GM21737 (cell line): ENCODE measurements around the gene CMSS1.

Experiments
- ATAC-seq: cut with Tn5 transposase; IDR thresholded peaks from one replicate; pipeline ENCODE4 v1.9.1; 2021; ENCODE audit warnings: mild to moderate bottlenecking, moderate library complexity; ENCODE audit not compliant: unreplicated experiment

CMSS1 gene

DNA sequence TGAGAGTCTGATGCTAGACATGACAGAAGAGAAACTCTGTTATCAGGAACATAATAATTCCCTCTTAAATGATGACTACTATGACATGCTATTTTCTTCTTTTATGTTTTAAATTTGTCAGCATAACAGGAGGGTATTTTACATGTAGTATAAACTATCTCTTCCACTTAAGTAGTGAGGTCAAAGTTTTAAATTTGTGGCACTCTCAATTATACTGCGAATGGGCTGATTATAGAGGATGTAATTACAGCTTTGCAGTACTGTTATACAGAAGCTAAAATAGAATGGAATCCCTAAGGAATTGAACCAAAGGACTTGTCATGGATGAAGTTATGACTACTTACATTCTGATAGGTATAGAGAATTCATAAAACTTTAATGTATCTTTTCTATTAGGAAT is 34.3 kb downstream of the CMSS1 start:
- no peak for ATAC-seq

DNA sequence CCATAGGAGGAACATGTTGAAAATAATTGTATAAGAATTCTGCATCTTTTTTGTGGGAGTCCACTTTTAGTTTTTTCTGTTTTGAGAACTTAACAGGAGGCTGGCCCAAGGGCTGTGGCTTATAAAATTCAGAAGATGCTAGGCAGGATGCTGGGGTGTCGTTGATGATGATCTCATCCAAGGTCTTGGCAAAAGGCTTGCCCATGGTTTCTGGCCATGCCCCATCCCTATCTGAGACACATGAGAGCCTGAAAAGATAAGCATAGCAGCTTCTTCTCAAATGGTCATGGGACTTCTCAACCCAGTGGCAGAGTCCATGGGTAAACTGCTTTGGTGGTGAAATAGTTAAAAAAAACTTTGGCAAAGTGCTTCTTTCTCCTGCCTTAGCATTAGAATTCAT is 35.2 kb downstream of the CMSS1 start:
- no peak for ATAC-seq

DNA sequence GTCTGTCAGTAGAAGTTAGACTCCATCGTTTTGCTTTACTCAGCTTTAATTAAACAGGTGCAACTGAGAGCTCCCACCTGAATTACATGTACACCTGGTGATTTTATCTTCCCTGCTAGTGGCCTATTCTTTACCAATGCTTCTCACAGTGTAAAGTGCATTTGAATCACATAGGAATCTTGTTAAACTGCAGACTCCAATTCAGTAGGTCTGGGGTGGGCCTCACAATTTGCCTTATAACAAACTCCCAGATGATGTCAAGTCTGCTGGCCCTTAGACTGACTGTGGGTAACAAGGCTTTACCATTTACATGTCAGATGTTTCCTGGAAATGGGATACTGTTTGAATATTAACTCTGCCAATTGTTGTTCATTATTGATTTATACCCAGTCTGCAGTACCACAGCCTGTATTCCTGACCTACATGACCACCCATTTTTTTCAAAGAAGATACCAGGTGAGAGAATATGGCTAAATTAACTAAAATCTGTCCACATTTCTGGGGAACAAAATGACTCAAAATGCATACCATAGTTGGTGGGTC is 37.2 kb downstream of the CMSS1 start:
- no peak for ATAC-seq

DNA sequence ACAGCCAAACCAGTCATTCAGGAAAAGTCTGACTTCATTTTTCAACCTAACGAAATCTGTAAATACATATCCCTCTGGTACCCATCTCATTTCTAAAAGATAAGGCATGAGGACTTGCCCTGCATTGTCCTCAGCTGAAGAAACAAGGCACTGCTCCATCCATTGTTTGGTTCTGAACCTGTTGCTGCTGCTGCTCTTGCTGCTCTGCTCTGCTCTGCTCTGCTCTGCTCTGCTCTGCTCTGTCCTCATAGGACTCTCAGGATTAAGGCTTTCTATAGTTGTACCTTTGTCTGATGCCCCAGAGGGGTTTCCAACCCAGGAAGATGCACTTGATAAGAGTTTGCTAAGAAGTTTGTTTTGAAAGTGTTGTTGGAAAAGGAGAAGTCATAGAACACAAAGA is 38.2 kb downstream of the CMSS1 start:
- no peak for ATAC-seq

DNA sequence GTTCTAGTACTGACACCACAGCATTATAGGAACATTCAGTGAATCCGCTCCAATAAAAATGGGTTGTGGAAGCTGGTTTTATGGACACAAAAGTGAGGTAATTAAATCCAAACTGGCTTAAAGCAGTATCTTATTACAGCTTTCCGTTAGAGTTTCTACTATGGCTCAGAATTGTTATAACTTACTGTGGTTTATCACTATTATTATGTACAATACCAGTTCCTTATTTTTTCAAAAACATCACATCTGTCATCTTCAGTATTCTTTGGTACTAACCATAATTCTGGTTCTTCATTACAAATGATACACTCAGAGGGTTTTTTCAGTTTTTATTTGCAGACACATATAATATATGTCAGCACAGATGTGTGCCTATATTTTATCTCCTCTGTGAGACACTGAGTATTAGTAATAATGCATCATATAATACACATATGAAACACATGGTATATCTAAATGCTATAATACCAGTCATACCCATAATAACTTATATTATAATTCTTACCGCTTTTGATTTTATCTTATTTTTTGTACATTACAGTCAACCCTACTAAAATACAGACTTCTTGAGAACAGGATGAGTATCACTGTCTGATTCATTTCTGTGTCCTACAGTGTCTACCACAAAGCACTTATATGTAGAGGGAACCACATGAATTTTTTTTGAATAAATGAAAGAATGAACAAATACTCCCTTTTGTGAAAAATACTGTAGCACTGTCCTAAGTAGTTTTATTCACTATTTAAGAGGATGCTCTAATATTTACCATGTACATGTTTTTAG is 39.0 kb downstream of the CMSS1 start:
- no peak for ATAC-seq

DNA sequence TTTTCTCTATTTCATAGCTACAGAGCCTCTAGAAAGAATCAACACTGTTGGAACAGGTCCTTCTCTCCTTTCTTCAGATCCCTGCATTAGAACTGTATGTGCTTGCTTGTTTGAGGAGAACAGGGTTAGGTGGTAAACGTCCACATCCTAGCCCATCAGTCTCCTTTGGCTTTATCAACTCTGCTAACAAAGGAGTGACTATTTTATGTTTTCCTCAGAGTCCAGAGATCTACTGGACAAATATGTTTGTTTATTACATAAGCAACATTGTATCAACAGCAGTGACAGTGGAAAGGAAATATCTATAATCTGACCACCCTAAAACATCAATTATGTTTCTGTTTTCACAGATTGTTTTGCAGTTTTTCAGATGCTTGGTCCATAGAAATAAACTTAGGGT is 39.6 kb downstream of the CMSS1 start:
- ATAC-seq, result no peak

DNA sequence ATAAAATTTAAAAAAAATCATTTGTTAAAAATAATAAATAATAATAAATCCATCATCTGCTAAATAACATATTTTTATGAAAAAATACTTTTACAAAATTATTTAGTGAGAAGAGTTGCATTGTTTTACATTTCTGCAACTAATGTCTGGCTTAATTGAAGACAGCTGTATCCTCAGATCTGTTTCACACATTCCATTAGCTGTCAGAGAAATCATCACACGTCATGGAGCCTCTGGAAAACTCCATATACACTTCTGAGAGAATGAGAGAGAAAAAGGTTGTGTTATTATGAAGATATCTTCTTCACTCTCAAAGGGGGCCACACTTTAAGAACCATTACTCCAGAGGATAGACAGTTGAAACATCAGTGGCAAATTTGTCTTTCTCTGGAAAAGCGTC is 40.8 kb downstream of the CMSS1 start:
- ATAC-seq, result no peak

DNA sequence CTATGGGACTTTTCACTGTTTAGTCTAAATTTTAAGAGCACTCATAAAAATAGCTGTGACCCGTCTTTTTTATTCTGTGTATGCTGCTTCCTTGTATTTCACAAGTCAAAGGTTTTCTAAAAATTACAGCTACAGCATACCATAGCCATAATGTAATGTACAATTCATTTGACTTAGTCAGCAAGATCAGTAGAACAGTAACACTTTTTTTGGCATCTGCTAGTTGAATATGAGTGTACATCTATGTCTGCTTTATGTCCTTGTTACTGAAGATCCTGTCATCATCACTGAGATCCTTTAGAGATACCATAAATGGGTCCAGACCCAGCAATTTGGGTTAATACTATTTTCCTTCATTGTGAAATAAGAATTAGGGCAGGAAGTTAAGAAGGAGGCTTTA is 42.2 kb downstream of the CMSS1 start:
- no peak for ATAC-seq

DNA sequence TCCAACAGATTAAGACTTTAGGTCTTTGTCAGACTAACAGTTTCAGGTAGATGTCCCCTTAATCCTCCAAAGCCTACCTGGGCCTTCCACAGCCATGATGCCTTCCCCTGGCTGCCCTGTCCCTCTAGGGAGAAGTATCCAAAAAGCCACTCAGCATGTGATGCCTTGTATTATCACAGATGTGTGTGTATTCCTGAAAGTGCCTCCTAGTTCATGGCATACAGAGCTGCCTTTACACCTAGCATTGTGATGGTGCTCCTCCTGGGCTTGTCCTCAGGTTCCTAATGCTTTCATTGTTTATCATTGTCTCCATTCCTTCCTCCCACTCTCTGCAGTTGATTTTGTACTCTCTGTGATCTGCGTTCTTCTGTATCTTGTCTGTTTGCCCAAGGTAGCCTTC is 43.6 kb downstream of the CMSS1 start:
- no peak for ATAC-seq

DNA sequence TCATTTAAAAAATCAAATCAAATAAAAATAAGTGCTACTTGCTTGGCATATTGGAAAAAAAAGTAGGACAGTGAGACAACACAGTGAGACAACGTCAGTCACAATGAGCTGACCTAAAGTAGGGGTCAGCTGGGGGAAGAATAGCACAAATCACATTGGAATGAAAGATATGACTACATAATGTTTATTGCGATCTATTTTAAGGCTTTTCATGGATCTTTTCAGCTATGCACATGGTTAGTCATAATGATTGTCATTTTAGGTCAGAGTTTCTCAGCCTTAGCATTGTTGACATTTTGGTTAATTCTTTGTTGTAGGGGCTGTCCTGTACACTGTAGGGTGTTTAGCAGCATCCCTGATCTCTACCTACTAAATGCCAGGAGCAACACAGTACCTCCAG is 44.5 kb downstream of the CMSS1 start:
- ATAC-seq, result no peak

DNA sequence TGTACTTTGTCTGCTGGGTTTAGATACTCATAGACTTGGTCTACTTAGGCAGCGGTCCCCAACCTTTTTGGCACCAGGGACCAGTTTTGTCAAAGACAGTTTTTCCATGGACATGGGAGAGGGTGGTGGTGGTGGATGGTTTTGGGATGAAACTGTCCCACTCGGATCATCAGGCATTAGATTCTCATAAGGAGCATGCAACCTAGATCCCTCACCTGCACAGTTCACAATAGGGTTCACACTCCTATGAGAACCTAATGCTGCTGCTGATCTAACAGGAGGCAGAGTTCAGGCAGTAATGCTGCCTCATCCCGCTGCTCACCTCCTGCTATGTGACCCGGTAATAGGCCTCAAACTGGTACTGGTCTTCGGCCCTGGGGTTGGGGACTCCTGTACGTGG is 45.3 kb downstream of the CMSS1 start:
- no peak for ATAC-seq

DNA sequence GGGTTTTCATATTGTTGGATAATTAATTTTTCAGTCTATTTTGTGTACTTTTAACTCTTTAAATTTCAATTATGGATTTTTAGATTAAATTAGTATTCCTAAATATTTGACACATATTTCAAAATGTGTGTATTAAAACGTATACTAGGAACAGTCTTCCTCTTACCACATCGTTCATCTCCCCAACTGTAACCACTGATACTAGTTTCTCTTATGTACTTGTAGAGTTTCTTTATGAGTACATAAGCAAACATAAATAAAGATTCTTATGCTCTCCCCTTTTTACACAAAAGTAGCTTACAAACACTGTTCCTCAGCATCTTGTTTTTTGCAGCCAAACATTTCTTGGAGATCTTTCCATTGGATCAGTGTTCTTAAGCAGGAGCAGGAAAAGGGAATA is 45.9 kb downstream of the CMSS1 start:
- ATAC-seq, result no peak

DNA sequence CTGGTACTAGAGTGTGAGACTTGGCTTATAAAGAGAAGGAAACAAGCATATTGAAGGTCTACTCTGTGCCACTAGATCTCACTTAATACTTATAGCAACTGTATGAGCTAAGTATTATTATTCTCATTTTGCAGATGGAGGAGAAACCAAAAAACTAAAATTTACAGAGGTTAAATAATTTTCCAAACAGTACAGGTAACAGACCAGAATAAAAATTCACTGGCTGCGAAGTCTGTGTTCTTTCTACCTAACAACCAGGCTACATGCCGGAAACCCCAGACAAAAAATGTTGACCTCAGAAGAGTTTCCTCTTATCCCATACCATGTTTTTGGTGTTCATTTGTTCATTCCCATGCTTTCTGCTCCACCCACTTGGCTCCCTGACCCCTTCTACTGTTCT is 46.6 kb downstream of the CMSS1 start:
- no peak for ATAC-seq

DNA sequence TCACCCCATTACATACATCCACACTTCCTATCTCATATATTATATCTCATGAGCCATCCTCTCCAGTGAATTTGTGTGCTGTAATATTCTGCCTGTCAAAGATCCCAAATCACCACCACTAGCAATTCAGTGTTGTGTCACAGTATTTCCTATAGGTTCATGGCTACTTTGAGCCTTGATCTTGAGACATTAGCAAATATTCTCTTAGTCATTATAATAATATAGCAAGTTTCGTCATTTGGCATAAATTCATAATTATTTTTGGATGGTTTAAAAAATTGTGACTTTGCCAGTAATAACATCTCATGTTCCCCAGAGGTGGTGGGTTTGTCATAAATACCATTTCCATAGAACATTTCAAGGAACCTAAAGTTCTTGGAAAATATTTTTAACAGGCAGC is 47.7 kb downstream of the CMSS1 start:
- ATAC-seq, result no peak

DNA sequence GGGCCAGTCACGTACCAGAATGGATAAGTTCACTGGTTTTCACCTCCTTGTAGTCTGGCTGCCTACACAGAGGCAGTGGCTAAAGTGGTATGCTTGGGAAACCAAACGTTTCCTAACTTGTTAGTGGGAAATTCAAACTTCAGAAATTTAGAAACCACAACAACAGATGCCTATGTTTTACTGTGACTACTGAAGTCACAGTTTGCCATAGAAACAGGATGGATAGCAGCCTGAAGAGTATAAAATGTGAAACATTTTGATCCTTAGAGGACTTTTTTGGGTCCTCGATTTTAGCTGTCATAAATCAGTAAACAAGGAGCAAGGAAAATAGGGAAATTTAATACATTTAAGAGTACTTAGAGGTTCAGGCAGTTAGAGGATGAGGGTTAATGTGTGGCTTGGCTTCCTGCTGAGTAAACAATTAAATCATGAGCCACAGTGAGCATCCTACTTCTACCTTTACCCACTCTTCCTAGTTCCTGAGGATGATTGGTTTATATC is 48.6 kb downstream of the CMSS1 start:
- ATAC-seq, result no peak

DNA sequence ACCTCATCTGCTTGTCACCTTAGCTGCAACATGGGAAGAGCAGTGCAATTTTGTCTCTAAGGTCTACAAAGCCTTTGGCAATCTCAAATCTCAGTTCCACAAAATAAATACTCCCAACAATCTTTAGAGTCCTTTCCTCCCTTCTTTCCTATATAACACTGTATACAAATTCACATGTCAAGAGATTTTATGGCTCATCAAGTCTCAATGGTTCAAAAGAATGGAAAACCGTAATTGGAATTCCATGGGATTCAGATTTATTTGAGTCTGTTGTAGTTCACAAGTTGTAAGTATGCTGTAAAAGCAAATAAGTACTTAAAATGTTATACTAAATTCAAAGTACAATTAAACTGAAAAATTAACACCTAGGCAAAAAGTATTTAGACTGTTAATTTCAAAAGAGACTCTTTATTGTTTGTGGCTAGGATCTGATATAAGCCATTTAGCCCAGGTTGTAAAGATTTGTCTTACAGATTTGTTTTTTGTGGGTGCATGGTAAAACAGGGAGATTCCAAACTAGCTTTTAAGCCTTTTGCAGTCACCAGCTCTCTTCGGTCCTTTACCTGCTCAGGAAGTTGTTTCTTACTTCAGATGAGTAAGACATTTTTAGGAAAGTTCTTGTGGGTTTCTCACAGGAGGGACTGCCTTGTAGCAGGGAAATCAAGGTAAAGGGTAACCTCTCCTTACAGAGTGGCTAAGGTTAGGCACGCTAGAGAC is 50.1 kb downstream of the CMSS1 start:
- no peak for ATAC-seq

DNA sequence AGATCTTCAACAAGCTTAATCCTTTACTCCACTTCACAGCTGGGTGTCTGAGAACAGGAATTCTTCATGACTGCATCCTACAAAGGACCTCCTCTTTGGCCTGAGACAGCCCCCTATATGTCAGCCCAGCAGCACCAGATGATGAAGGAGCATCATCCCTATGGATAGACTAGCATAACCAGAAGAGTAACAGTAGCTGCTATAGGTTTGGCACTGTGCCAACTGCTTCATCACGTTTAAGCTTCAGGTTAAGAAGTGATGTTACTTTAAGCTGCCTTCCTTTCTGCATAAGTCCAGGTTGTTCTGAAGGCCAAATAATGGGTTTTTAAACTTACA is 50.6 kb downstream of the CMSS1 start:
- no peak for ATAC-seq

DNA sequence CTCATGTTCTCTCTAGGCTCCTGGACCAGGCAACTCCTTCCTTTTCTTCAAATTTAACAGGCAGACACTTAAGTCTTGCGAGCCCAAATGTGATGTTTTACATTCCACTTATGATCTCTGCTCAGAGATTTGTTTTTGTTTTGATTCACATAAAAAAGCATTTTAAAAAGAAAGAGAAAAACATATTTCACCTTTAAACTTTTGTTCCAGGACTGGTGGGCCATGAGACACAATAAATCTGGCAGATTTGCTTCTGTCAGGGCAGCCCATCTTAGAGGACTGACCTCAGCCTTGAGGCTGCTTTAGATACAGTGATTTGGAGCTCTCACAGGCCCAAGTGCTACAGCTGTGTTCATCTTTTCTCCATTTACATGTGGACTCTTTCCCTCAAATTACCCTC is 52.0 kb downstream of the CMSS1 start:
- no peak for ATAC-seq

DNA sequence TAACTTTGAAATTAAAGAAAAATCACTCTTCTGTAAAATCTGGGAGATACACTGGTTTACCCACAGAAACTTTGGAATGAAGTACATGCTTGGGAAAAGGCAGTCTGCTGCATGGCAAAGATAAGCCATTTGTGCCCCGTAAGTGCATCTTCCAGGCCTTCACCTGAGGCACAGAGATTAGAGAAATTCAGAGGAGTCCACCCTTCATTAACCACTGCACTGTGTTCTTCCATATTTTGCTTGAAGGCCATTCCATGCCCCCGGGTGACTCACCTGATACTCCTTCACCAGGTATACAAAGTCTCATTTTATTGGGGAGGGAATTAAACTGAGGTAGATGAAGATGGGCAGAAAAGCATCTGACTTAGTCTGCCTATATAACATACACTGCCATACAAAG is 53.0 kb downstream of the CMSS1 start:
- no peak for ATAC-seq

DNA sequence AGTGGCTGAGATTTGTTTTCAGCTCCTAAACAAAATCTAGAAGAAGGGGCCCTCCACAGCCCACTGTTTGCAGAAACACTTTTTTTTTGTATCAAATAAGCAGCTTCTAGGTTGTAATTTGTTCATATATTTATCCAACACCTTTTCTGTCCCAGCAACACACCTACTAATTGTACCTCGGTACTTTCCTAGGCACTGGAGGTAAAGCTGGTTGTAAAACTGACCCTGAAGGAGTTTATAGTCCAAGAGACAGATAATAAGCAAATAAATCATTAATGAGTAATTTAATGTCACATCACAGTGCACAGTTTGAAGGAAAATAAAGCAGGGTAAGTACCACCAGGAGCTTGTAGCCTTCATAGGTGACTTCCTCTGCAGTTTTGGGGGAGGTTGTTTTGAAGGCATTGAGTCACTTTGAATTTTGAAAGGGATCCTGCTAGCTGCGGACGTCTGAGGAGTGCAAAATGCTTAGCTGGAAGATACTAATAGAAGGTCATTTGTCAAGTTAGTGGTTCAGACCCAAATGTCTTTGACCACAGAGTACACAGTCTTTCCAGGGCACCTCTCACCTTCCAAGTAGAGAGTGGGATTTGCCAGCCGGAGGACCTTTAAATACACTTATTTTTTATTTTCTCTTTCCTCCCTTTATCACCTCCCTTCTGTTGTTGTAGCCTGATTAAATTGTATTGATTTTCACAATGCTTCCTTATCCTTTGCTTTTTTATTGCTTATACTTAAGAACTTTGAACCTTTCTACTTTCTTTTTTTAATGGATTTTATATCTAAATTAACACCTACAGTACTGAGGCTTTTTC is 53.8 kb downstream of the CMSS1 start:
- ATAC-seq, result no peak

DNA sequence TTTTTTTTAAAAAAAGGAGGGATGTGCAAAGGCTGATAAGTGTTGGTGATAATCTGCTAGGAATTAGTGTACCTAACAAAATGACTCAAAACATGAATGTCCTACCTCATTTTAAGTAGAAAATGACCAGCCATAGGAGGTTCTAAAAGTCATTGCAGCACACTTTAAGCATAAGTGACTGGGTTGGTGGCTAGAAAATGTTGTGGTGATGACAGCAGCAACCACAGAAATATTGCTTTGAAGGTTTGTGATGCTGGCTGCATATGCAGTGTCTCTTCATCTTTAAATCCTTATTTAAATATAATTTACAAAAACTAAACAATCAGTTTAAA is 55.2 kb downstream of the CMSS1 start:
- peak; percentile 36 for ATAC-seq
